ENCODE measurements around the gene NOTCH1.

Gene NOTCH1

GRCh38 chr9:136482046-136482792 is 63.6 kb downstream of the NOTCH1 start:
- peak; percentile 75 for DNase-seq

GRCh38 chr9:136481558-136481957 is 64.3 kb downstream of the NOTCH1 start:
- no peak for DNase-seq

GRCh38 chr9:136476369-136477150 is 69.3 kb downstream of the NOTCH1 start:
- no peak for DNase-seq

GRCh38 chr9:136474974-136475865 is 70.6 kb downstream of the NOTCH1 start:
- DNase-seq = no peak

GRCh38 chr9:136474021-136474640 is 71.7 kb downstream of the NOTCH1 start:
- DNase-seq = no peak

GRCh38 chr9:136473354-136473721 is 72.5 kb downstream of the NOTCH1 start:
- DNase-seq = no peak

GRCh38 chr9:136472640-136473353 is 73.1 kb downstream of the NOTCH1 start:
- no peak for DNase-seq

- no peak for DNase-seq
Observed at GRCh38 chr9:136471802-136472487, 73.9 kb downstream of the NOTCH1 start.

- no peak for DNase-seq
Observed at GRCh38 chr9:136470792-136471469, 74.9 kb downstream of the NOTCH1 start.

- DNase-seq = no peak
Observed at GRCh38 chr9:136470356-136470755, 75.5 kb downstream of the NOTCH1 start.

- no peak for DNase-seq
Observed at GRCh38 chr9:136467766-136468165, 78.1 kb downstream of the NOTCH1 start.

- DNase-seq = no peak
Observed at GRCh38 chr9:136466155-136466541, 79.7 kb downstream of the NOTCH1 start.

GRCh38 chr9:136465500-136466154 is 80.2 kb downstream of the NOTCH1 start:
- DNase-seq = no peak

- no peak for DNase-seq
Observed at GRCh38 chr9:136464241-136464640, 81.6 kb downstream of the NOTCH1 start.

- DNase-seq = no peak
Observed at GRCh38 chr9:136463578-136463977, 82.3 kb downstream of the NOTCH1 start.

- DNase-seq = no peak
Observed at GRCh38 chr9:136462664-136463063, 83.2 kb downstream of the NOTCH1 start.

- DNase-seq = no peak
Observed at GRCh38 chr9:136460772-136461325, 85.0 kb downstream of the NOTCH1 start.

GRCh38 chr9:136459425-136459824 is 86.4 kb downstream of the NOTCH1 start:
- no peak for DNase-seq

GRCh38 chr9:136457326-136457725 is 88.5 kb downstream of the NOTCH1 start:
- DNase-seq = no peak

GRCh38 chr9:136456258-136456657 is 89.6 kb downstream of the NOTCH1 start:
- no peak for DNase-seq

Measured in CD4-positive, alpha-beta T cell treated with Interleukin-15 for 1 hour (primary cell).